CD14-positive monocyte (primary cell): ENCODE results near the gene ETS1. TPM values are rescaled to one million over a fixed set of nuclear protein-coding genes. Genes with fewer than 3 reads are reported as not detected.

Experiments
- DNase-seq, 3 donors: peaks; one replicate each; pipeline ENCODE4 v3.0.0-alpha.2; 2011 to 2022
- H2AFZ ChIP-seq: 2 replicates; pipeline ENCODE4 v1.6.0; 2012; ENCODE audit warnings: mild to moderate bottlenecking, low read depth, low read length, inconsistent platforms; ENCODE audit not compliant: insufficient read depth, poor library complexity, severe bottlenecking
- H3K27ac ChIP-seq, 2 donors: 1 replicate in 1 of 2; 2 replicates in 1 of 2; pipeline ENCODE4 v1.5.1; 2012 to 2013; ENCODE audit warnings: low read length in 2 of 2, control low read depth in 1 of 2, inconsistent platforms in 1 of 2, low read depth in 1 of 2, mild to moderate bottlenecking in 1 of 2
- H3K27me3 ChIP-seq, 2 donors: one replicate each; pipeline versions ENCODE4 v1.6.0 to v1.6.1; 2011 to 2013; ENCODE audit warnings: low read length in 2 of 2; ENCODE audit not compliant: control insufficient read depth in 2 of 2, insufficient read depth in 2 of 2
- H3K36me3 ChIP-seq, 2 donors: replicated peaks in 1 of 2; 1 replicate in 1 of 2; 2 replicates in 1 of 2; pipeline versions ENCODE4 v1.5.1 to v1.6.1; 2012 to 2013; ENCODE audit warnings: low read length in 2 of 2, control low read depth in 1 of 2, inconsistent platforms in 1 of 2, mild to moderate bottlenecking in 1 of 2; ENCODE audit not compliant: insufficient read depth in 2 of 2, control insufficient read depth in 1 of 2
- H3K4me1 ChIP-seq, 2 donors: 1 replicate in 1 of 2; 2 replicates in 1 of 2; pipeline versions ENCODE4 v1.5.1 to v1.6.1; 2012 to 2013; ENCODE audit warnings: low read length in 2 of 2, control low read depth in 1 of 2, inconsistent platforms in 1 of 2, mild to moderate bottlenecking in 1 of 2, moderate library complexity in 1 of 2; ENCODE audit not compliant: insufficient read depth in 2 of 2, control insufficient read depth in 1 of 2
- H3K4me2 ChIP-seq: replicated peaks from 2 replicates; pipeline ENCODE3; 2012; ENCODE audit warnings: low read length, moderate library complexity, mild to moderate bottlenecking; ENCODE audit not compliant: poor library complexity, severe bottlenecking; ENCODE audit errors: extremely low read depth
- H3K4me3 ChIP-seq, 3 experiments: fragments of 200-600 bp in 1 of 3; sonication (generic) in 1 of 3; replicated peaks in 1 of 3; 1 replicate in 2 of 3; 2 replicates in 1 of 3; pipeline ENCODE4 v1.5.1; 2011 to 2013; ENCODE audit warnings: low read length in 3 of 3, mild to moderate bottlenecking in 3 of 3, control low read depth in 2 of 3, low read depth in 2 of 3, inconsistent platforms in 1 of 3, moderate library complexity in 1 of 3
- H3K79me2 ChIP-seq: 2 replicates; pipeline ENCODE4 v1.6.0; 2012; ENCODE audit warnings: mild to moderate bottlenecking, control low read depth, inconsistent platforms, low read length, moderate library complexity; ENCODE audit not compliant: insufficient read depth
- H3K9ac ChIP-seq: 2 replicates; pipeline ENCODE4 v1.6.0; 2017; ENCODE audit warnings: low read length, mild to moderate bottlenecking; ENCODE audit not compliant: insufficient read depth, poor library complexity, severe bottlenecking
- H3K9me3 ChIP-seq, 2 donors: replicated peaks in 1 of 2; 1 replicate in 1 of 2; 2 replicates in 1 of 2; pipeline versions ENCODE4 v1.5.1 to v1.6.1; 2012 to 2013; ENCODE audit warnings: low read length in 2 of 2, control low read depth in 1 of 2; ENCODE audit not compliant: control insufficient read depth in 1 of 2, insufficient read depth in 1 of 2
- H4K20me1 ChIP-seq: 2 replicates; pipeline ENCODE4 v1.6.0; 2012; ENCODE audit warnings: mild to moderate bottlenecking, low read length, control low read depth, moderate library complexity; ENCODE audit not compliant: insufficient read depth
- H3K27ac Mint-ChIP-seq, 7 donors: one replicate each; pipeline ENCODE4 v1.8.0; 2020; ENCODE audit warnings: mild to moderate bottlenecking in 7 of 7, mixed read lengths in 7 of 7, moderate library complexity in 6 of 7, inconsistent platforms in 2 of 7
- H3K27me3 Mint-ChIP-seq, 3 donors: one replicate each; pipeline ENCODE4 v1.8.0; 2021 to 2022; ENCODE audit warnings: low read depth in 3 of 3, mild to moderate bottlenecking in 3 of 3, mixed read lengths in 3 of 3, moderate library complexity in 3 of 3, inconsistent platforms in 1 of 3
- H3K36me3 Mint-ChIP-seq, 2 donors: one replicate each; pipeline ENCODE4 v1.8.0; 2020; ENCODE audit warnings: mixed read lengths in 2 of 2, inconsistent platforms in 1 of 2, mild to moderate bottlenecking in 1 of 2
- H3K4me1 Mint-ChIP-seq: one replicate; pipeline ENCODE4 v1.8.0; 2020; ENCODE audit warnings: mild to moderate bottlenecking, mixed read lengths
- H3K4me3 Mint-ChIP-seq, 2 donors: one replicate each; pipeline ENCODE4 v1.8.0; 2020; ENCODE audit warnings: mild to moderate bottlenecking in 2 of 2, mixed read lengths in 2 of 2, moderate library complexity in 1 of 2
- H3K9me3 Mint-ChIP-seq, 7 donors: one replicate each; pipeline ENCODE4 v1.8.0; 2020 to 2022; ENCODE audit warnings: mixed read lengths in 7 of 7, mild to moderate bottlenecking in 6 of 7, moderate library complexity in 6 of 7, inconsistent platforms in 2 of 7
- WGBS: methylation state at CpG from one replicate; pipeline ENCODE4 v1.1.5; 2013; ENCODE audit warnings: missing lambda C conversion rate; ENCODE audit not compliant: insufficient coverage; 5-methylcytosine and 5-hydroxymethylcytosine counted together
- intact Hi-C, 2 donors: fragments of 100-400 bp; cut with micrococcal nuclease; formaldehyde crosslinking; loops; one replicate each; pipeline versions ENCODE4 v1.15.0 to v1.15.1; 2023
- polyA plus RNA-seq, 3 donors: library from polyadenylated mRNA; depleted of rRNA in 1 of 3; unstranded in 2 of 3; stranded (reverse) in 1 of 3; fragments of 300-500 nt in 2 of 3; fragments of >200 nt in 1 of 3; fragmentation: Illumina TruSeq in 2 of 3; gene quantifications; 1 replicate in 2 of 3; 2 replicates in 1 of 3; pipeline ENCODE4 v1.2.3, GENCODE V29; 2012 to 2021
- TF ChIP-seq, protein P1 (sequence below): fragments of 200-600 bp; IDR thresholded peaks from one replicate; pipeline ENCODE4 v1.8.0; 2022; ENCODE audit warnings: antibody characterized with exemption, mild to moderate bottlenecking

ETS1 gene
- polyA plus RNA-seq, 3 donors = 0.67 to 1.6 (median 1.6) TPM

DNA sequence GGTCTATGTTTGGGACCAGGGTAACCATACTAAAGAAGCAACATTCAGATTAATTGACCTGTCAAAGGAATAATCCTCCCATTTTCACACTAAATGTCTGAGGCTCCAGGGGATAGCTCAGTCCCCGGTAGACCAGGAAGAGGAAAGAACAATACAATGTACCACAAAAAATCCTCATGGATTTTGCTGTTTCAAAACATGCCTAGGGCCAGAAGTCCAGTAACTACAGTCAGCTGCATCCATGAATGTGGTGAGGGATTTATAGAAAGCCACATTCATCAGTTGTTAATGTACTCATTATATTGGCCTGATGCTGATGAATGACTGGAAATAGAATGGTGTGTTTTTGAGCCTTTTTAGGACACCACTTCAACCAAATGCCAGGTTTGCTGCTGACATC, 6.9 kb upstream of the ETS1 start:
- TF ChIP-seq, protein P1, sequence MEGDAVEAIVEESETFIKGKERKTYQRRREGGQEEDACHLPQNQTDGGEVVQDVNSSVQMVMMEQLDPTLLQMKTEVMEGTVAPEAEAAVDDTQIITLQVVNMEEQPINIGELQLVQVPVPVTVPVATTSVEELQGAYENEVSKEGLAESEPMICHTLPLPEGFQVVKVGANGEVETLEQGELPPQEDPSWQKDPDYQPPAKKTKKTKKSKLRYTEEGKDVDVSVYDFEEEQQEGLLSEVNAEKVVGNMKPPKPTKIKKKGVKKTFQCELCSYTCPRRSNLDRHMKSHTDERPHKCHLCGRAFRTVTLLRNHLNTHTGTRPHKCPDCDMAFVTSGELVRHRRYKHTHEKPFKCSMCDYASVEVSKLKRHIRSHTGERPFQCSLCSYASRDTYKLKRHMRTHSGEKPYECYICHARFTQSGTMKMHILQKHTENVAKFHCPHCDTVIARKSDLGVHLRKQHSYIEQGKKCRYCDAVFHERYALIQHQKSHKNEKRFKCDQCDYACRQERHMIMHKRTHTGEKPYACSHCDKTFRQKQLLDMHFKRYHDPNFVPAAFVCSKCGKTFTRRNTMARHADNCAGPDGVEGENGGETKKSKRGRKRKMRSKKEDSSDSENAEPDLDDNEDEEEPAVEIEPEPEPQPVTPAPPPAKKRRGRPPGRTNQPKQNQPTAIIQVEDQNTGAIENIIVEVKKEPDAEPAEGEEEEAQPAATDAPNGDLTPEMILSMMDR = no peak
- Mint-ChIP-seq H3K36me3 (no peaks in the 10 kb centered on the region), H3K9me3 (peaks cover 0 to 1% (median 0%) of the 10 kb centered on the region in 7 donors), H3K27ac (no peak overlapping the region), H3K4me3 (no peak overlapping the region), H3K27me3 (peaks cover 0 to 1% (median 1%) of the 10 kb centered on the region in 3 donors), H3K4me1 (peaks cover 2% of the 10 kb centered on the region)
- no peaks in the 10 kb centered on the region for H3K36me3 ChIP-seq
- no peak overlapping the region for H3K4me2 ChIP-seq
- no peak overlapping the region for H2AFZ ChIP-seq
- H3K4me3 ChIP-seq = no peak overlapping the region
- H3K9me3 ChIP-seq = no peaks in the 10 kb centered on the region
- no peak for DNase-seq
- H3K79me2 ChIP-seq = no peaks in the 10 kb centered on the region
- intact Hi-C loops = no loop called here
- no peaks in the 10 kb centered on the region for H4K20me1 ChIP-seq
- H3K27ac ChIP-seq = no peak overlapping the region
- no peaks in the 10 kb centered on the region for H3K27me3 ChIP-seq
- no peaks in the 10 kb centered on the region for H3K4me1 ChIP-seq
- no CpG with 5 or more reads among the region's 1 CpG for WGBS
- no peak overlapping the region for H3K9ac ChIP-seq

DNA sequence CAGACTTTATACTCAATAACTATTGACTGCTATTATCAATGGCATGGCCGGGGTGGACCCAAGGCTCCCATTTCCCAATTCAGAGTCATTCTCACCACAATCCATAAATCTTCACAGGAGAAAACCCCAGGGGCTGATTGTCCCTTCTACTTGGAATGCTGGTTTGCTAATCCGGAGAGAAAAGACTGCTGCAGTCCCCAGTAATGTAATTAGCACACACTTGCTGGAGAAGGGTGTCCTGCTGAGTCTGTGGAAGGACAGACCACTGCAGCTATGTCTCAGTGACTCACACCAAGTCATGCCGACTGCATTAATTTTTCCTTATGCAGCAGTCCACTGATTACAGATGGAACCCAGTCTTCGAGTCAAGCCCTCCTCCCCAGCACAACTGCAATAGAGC, 5.9 kb upstream of the ETS1 start:
- Mint-ChIP-seq H3K4me1 (no peaks in the 10 kb centered on the region), H3K36me3 (no peaks in the 10 kb centered on the region), H3K4me3 (no peak overlapping the region), H3K9me3 (peaks cover 0 to 1% (median 0%) of the 10 kb centered on the region in 7 donors), H3K27ac (no peak overlapping the region), H3K27me3 (peaks cover 0 to 1% (median 1%) of the 10 kb centered on the region in 3 donors)
- Histone ChIP-seq H3K4me3 (no peak overlapping the region), H3K4me2 (no peak overlapping the region), H4K20me1 (no peaks in the 10 kb centered on the region), H3K79me2 (no peaks in the 10 kb centered on the region), H3K9ac (no peak overlapping the region), H3K4me1 (no peaks in the 10 kb centered on the region), H3K27ac (no peak overlapping the region), H3K9me3 (no peaks in the 10 kb centered on the region), H3K36me3 (no peaks in the 10 kb centered on the region), H2AFZ (no peak overlapping the region), H3K27me3 (no peaks in the 10 kb centered on the region)
- WGBS = 100% methylated on average over 2 of the region's 4 CpGs
- TF ChIP-seq, protein P1 = no peak
- intact Hi-C loops = no loop called here
- no peak for DNase-seq
